K562 (cell line): ENCODE data around the gene FCRL4. TPM values are rescaled to one million over a fixed set of nuclear protein-coding genes. Genes with fewer than 3 reads are reported as not detected.

ENCODE experiments used
- BCOR ChIP-seq: fragments of 450-650 bp; IDR thresholded peaks from 2 replicates; pipeline ENCODE4 v1.6.1; 2016
- E2F5 ChIP-seq: sonication (generic); formaldehyde crosslinking; IDR thresholded peaks from 2 replicates; pipeline ENCODE4 v1.8.0; 2022; ENCODE audit warnings: mild to moderate bottlenecking, missing genetic modification reagents
- HMGN3 ChIP-seq: IDR thresholded peaks from 2 replicates; pipeline ENCODE4 v1.6.1; 2011; ENCODE audit warnings: borderline replicate concordance, low read depth, mild to moderate bottlenecking, mixed read lengths, low read length; ENCODE audit not compliant: insufficient read length; ENCODE audit errors: extremely low read depth
- IFI16 ChIP-seq: fragments of 250-450 bp; sonication (Bioruptor Pico); IDR thresholded peaks from 2 replicates; pipeline ENCODE4 v2.1.2; 2022; ENCODE audit warnings: mild to moderate bottlenecking, inconsistent platforms
- NCOA1 ChIP-seq: fragments of 450-650 bp; IDR thresholded peaks from 2 replicates; pipeline ENCODE4 v1.6.1; 2016; ENCODE audit warnings: low read depth
- PHB ChIP-seq: fragments of 250-450 bp; sonication (Bioruptor Pico); IDR thresholded peaks from 2 replicates; pipeline ENCODE4 v1.5.0; 2021
- PHF8 ChIP-seq: fragments of 200-600 bp; sonication (generic); IDR thresholded peaks from 2 replicates; pipeline ENCODE4 v1.6.1; 2012; ENCODE audit warnings: mixed run types, mild to moderate bottlenecking, inconsistent platforms, low read length, moderate library complexity, borderline replicate concordance
- POU5F1 ChIP-seq: fragments of 150-350 bp; IDR thresholded peaks from 2 replicates; pipeline ENCODE4 v1.6.1; 2014; ENCODE audit warnings: borderline replicate concordance, low read length, low read depth, mild to moderate bottlenecking; ENCODE audit not compliant: partially characterized antibody
- PURB ChIP-seq: sonication (generic); formaldehyde crosslinking; IDR thresholded peaks from 2 replicates; pipeline ENCODE4 v1.9.0; 2021; ENCODE audit warnings: low read depth, mild to moderate bottlenecking, missing genetic modification reagents
- SAFB2 ChIP-seq: fragments of 200-400 bp; formaldehyde crosslinking; IDR thresholded peaks from 2 replicates; pipeline ENCODE4 v1.6.1; 2018; ENCODE audit warnings: borderline replicate concordance, low read length, low read depth, moderate library complexity; ENCODE audit not compliant: severe bottlenecking
- SETDB1 ChIP-seq: IDR thresholded peaks from one replicate; pipeline ENCODE4 v1.6.1; 2012; ENCODE audit warnings: low read length, control low read depth, inconsistent platforms
- STAT5A ChIP-seq: IDR thresholded peaks from 2 replicates; pipeline ENCODE4 v1.6.1; 2012; ENCODE audit warnings: low read length, inconsistent platforms, borderline replicate concordance
- ZHX1 ChIP-seq: fragments of 150-350 bp; conservative IDR thresholded peaks from 2 replicates; pipeline ENCODE4 v1.6.1; 2014; ENCODE audit warnings: low read length
- ZNF24 ChIP-seq: fragments of 450-650 bp; IDR thresholded peaks from 2 replicates; pipeline ENCODE4 v1.6.1; 2016
- ZNF282 ChIP-seq: sonication (generic); formaldehyde crosslinking; IDR thresholded peaks from 2 replicates; pipeline ENCODE4 v1.8.1; 2023; ENCODE audit warnings: missing genetic modification reagents
- ZNF3 ChIP-seq: fragments of 250-450 bp; sonication (Bioruptor Pico); IDR thresholded peaks from 2 replicates; pipeline ENCODE4 v1.5.0; 2021; ENCODE audit warnings: mild to moderate bottlenecking, moderate library complexity
- ZNF347 ChIP-seq: fragments of 450-650 bp; formaldehyde crosslinking; IDR thresholded peaks from 2 replicates; pipeline ENCODE4 v1.4.0; 2020; ENCODE audit warnings: low read depth, mild to moderate bottlenecking, moderate library complexity
- ZNF384 ChIP-seq: IDR thresholded peaks from 2 replicates; pipeline ENCODE4 v1.6.1; 2012; ENCODE audit warnings: low read depth, low read length, improper control_type of control experiment
- ZNF668 ChIP-seq: fragments of 250-450 bp; sonication (Bioruptor Pico); IDR thresholded peaks from 2 replicates; pipeline ENCODE4 v1.8.0; 2022; ENCODE audit warnings: mild to moderate bottlenecking, inconsistent platforms
- ZNF75A ChIP-seq: fragments of 450-650 bp; formaldehyde crosslinking; IDR thresholded peaks from 2 replicates; pipeline ENCODE4 v1.4.0; 2020; ENCODE audit warnings: mild to moderate bottlenecking
- ZNF766 ChIP-seq: fragments of 200-800 bp; sonication (Bioruptor generic); conservative IDR thresholded peaks from 2 replicates; pipeline ENCODE4 v1.6.1; 2016; ENCODE audit warnings: missing genetic modification characterization, missing compliant biosample characterization
- polyA plus RNA-seq, 8 experiments: library from polyadenylated mRNA; depleted of rRNA in 4 of 8; stranded (reverse) in 5 of 8; unstranded in 3 of 8; fragments of >200 nt; fragmentation: Nextera tagmentation in 2 of 8; fragmentation: Illumina TruSeq in 1 of 8; extraction: Ambion mirVana in 2 of 8; extraction: Trizol in 1 of 8; gene quantifications; 2 replicates each; pipeline versions ENCODE4 v1.2.1 to v1.2.3, GENCODE V29; 2011 to 2014; ENCODE audit warnings: inconsistent platforms in 1 of 8, missing spikeins in 1 of 8
- total RNA-seq, 7 experiments: library from RNA; depleted of rRNA in 6 of 7; stranded (reverse); fragments of >200 nt in 6 of 7; fragmentation: Illumina TruSeq in 2 of 7; extraction: Trizol in 2 of 7; gene quantifications; 2 replicates each; pipeline versions ENCODE4 v1.2.1 to v1.2.3, GENCODE V29; 2011 to 2021; ENCODE audit warnings: low replicate concordance in 1 of 7
- TF ChIP-seq, protein P1 (sequence below): fragments of 200-800 bp; sonication (Bioruptor generic); IDR thresholded peaks from 2 replicates; pipeline ENCODE4 v1.6.1; 2017; ENCODE audit warnings: missing genetic modification characterization, missing compliant biosample characterization

FCRL4 gene
- total and polyA plus RNA-seq, 9 of the 15 experiments (the other 6 are each of a cell fraction or from before 2014, with no cell fraction given): not detected

- TF ChIP-seq ZHX1 (no peak), ZNF766 (CRISPR knock-in tag) (0 out of 2 replicates have a peak, but pooled peaks have one; percentile 27), BCOR (no peak), ZNF75A (CRISPR knock-in tag) (no peak), IFI16 (CRISPR knock-in tag) (no peak), POU5F1 (no peak), ZNF282 (CRISPR knock-in tag) (no peak), HMGN3 (no peak), STAT5A (no peak), PURB (no peak), ZNF3 (CRISPR knock-in tag) (no peak), PHB (CRISPR knock-in tag) (no peak), SETDB1 (no peak), PHF8 (no peak), ZNF347 (no peak), NCOA1 (no peak), ZNF24 (no peak), SAFB2 (no peak), E2F5 (CRISPR knock-in tag) (no peak), ZNF384 (0 out of 2 replicates have a peak, but pooled peaks have one; percentile 10), ZNF668 (CRISPR knock-in tag) (no peak)
- TF ChIP-seq, protein P1, sequence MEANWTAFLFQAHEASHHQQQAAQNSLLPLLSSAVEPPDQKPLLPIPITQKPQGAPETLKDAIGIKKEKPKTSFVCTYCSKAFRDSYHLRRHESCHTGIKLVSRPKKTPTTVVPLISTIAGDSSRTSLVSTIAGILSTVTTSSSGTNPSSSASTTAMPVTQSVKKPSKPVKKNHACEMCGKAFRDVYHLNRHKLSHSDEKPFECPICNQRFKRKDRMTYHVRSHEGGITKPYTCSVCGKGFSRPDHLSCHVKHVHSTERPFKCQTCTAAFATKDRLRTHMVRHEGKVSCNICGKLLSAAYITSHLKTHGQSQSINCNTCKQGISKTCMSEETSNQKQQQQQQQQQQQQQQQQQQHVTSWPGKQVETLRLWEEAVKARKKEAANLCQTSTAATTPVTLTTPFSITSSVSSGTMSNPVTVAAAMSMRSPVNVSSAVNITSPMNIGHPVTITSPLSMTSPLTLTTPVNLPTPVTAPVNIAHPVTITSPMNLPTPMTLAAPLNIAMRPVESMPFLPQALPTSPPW: peak; percentile 74; the same call in 1 of the 2 replicates
- TF ChIP-seq, all 486 proteins: peak for 7
Measured at GRCh38 chr1:157566484-157567300, 31.2 kb downstream of the FCRL4 start (continued).
